NCI-H2196 (cell line): Measurements from ENCODE around the gene PRKG1.
"Not testable (repeated sequence)": the region's sequence is repeated elsewhere in the genome, so short reads cannot be mapped to it uniquely, and the experiment has no call there.

Source experiments
- DNase-seq: peaks from one replicate; lab custom pipeline; 2025; ENCODE audit not compliant: unreplicated experiment; lab: John Stamatoyannopoulos, UW

Gene PRKG1

GRCh38 chr10:51260376-51260775, 186.1 kb downstream of the PRKG1 start:
- DNase-seq: no peak

GRCh38 chr10:51266496-51266895, 192.2 kb downstream of the PRKG1 start:
- no peak for DNase-seq

- not testable (repeated sequence) for DNase-seq
These were observed 193.8 kb downstream of the PRKG1 start for GRCh38 chr10:51267980-51268570.

GRCh38 chr10:51269821-51270220, 195.5 kb downstream of the PRKG1 start:
- no peak for DNase-seq

- no peak for DNase-seq
These were observed 196.7 kb downstream of the PRKG1 start for GRCh38 chr10:51270936-51271530.

GRCh38 chr10:51272099-51272498, 197.8 kb downstream of the PRKG1 start:
- not testable (repeated sequence) for DNase-seq

- DNase-seq: no peak
These were observed 198.3 kb downstream of the PRKG1 start for GRCh38 chr10:51272555-51272954.

GRCh38 chr10:51273574-51273973, 199.3 kb downstream of the PRKG1 start:
- DNase-seq: no peak

- not testable (repeated sequence) for DNase-seq
These were observed 201.8 kb downstream of the PRKG1 start for GRCh38 chr10:51276097-51276496.

- not testable (repeated sequence) for DNase-seq
These were observed 207.1 kb downstream of the PRKG1 start for GRCh38 chr10:51281387-51281786.

- no peak for DNase-seq
These were observed 211.3 kb downstream of the PRKG1 start for GRCh38 chr10:51285601-51286000.

- DNase-seq: no peak
These were observed 214.2 kb downstream of the PRKG1 start for GRCh38 chr10:51288511-51288910.

- DNase-seq: no peak
These were observed 215.2 kb downstream of the PRKG1 start for GRCh38 chr10:51289519-51289918.

GRCh38 chr10:51291961-51292360, 217.7 kb downstream of the PRKG1 start:
- DNase-seq: no peak

GRCh38 chr10:51297438-51297837, 223.2 kb downstream of the PRKG1 start:
- DNase-seq: no peak

GRCh38 chr10:51300617-51301304, 226.5 kb downstream of the PRKG1 start:
- DNase-seq: no peak

GRCh38 chr10:51301644-51302043, 227.4 kb downstream of the PRKG1 start:
- DNase-seq: no peak

- DNase-seq: no peak
These were observed 228.0 kb downstream of the PRKG1 start for GRCh38 chr10:51302316-51302715.

GRCh38 chr10:51308116-51308515, 233.8 kb downstream of the PRKG1 start:
- DNase-seq: no peak

- no peak for DNase-seq
These were observed 236.9 kb downstream of the PRKG1 start for GRCh38 chr10:51311228-51311627.

- no peak for DNase-seq
These were observed 238.5 kb downstream of the PRKG1 start for GRCh38 chr10:51312817-51313216.

- no peak for DNase-seq
These were observed 239.0 kb downstream of the PRKG1 start for GRCh38 chr10:51313251-51313650.
